NT2/D1 (cell line): Measurements from ENCODE around the gene RNF25.

Source experiments
- SUZ12 ChIP-seq: IDR thresholded peaks from 2 replicates; pipeline ENCODE4 v1.6.1; 2011; ENCODE audit not compliant: insufficient read length, insufficient read depth; ENCODE audit errors: extremely low read depth
- YY1 ChIP-seq: IDR thresholded peaks from 2 replicates; pipeline ENCODE4 v1.6.1; 2011; ENCODE audit not compliant: insufficient read length, insufficient read depth
- ZNF274 ChIP-seq: IDR thresholded peaks from 2 replicates; pipeline ENCODE4 v1.6.1; 2011; ENCODE audit warnings: mild to moderate bottlenecking, low read depth, low read length

DNA sequence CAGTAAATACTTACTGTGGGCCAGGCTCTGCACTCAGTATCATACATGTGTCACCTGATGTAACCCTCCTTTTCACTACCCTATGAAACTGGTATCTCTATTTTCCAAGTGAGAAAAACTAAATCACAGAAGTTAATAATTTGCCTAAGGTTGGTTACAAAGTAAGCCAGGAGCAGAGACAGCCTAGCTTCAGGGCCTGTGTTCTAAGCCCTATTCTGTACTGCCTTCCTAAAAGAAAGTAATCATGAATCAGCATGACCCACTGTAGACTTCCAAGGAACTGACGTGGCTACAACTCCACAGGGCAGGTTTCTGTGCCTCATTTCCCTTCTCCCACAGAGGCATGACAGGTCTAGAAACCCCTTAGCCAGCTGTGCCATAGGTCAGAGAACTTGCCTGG lies 26.7 kb downstream of the RNF25 start:
- TF ChIP-seq YY1 (no peak), ZNF274 (no peak), SUZ12 (no peak)
